ENCODE measurements around the gene DGAT2. TPM values are rescaled to one million over a fixed set of nuclear protein-coding genes. Genes with fewer than 3 reads are reported as not detected.

DGAT2 gene
- total RNA-seq, 1 experiment from 2014 or later: 2.8 TPM

- H3T11ph ChIP-seq (ENCODE audit: low read length): no peak within 1 kb of the TSS
- no peak within 1 kb of the TSS for H3K4ac ChIP-seq (ENCODE audit: low read depth, low read length)
- H3K27ac Mint-ChIP-seq: peak within 1 kb of the TSS; percentile 92 to 98 (median 97)
- WGBS (ENCODE audit: extremely low coverage, insufficient read length, low lambda C conversion rate): no CpG with 5 or more reads among the region's 39 CpGs
- peak within 1 kb of the TSS in 1 of 2 experiments; percentile 94; a peak in 3 of 5 replicates for H3K4me3 Mint-ChIP-seq
- TF ChIP-seq, protein P1, sequence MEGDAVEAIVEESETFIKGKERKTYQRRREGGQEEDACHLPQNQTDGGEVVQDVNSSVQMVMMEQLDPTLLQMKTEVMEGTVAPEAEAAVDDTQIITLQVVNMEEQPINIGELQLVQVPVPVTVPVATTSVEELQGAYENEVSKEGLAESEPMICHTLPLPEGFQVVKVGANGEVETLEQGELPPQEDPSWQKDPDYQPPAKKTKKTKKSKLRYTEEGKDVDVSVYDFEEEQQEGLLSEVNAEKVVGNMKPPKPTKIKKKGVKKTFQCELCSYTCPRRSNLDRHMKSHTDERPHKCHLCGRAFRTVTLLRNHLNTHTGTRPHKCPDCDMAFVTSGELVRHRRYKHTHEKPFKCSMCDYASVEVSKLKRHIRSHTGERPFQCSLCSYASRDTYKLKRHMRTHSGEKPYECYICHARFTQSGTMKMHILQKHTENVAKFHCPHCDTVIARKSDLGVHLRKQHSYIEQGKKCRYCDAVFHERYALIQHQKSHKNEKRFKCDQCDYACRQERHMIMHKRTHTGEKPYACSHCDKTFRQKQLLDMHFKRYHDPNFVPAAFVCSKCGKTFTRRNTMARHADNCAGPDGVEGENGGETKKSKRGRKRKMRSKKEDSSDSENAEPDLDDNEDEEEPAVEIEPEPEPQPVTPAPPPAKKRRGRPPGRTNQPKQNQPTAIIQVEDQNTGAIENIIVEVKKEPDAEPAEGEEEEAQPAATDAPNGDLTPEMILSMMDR (conservative IDR thresholded peaks at IDR 0.05): no peak
- H3K56ac ChIP-seq (ENCODE audit: insufficient read length, low read depth, low read length): no peak within 1 kb of the TSS
- H2BK20ac ChIP-seq (ENCODE audit: low read depth, low read length, poor library complexity, severe bottlenecking): no peak within 1 kb of the TSS
- no peak within 1 kb of the TSS for H3K18ac ChIP-seq (ENCODE audit: insufficient read length, low read depth, low read length)
- peak; percentile 99 for DNase-seq
- no peak within 1 kb of the TSS for H2BK120ac ChIP-seq (ENCODE audit: low read depth, low read length, poor library complexity, severe bottlenecking)
- no peak within 1 kb of the TSS for H2BK5ac ChIP-seq (ENCODE audit: insufficient read length, low read length)
- peaks cover 6% of the 10 kb centered on the region; the same call in 1 of the 2 replicates for H3K4me1 ChIP-seq (ENCODE audit: insufficient read depth, low read length)
- H3K4me2 ChIP-seq (ENCODE audit: insufficient read depth, insufficient read length, low read length): peak within 1 kb of the TSS; percentile 87
- no peak within 1 kb of the TSS for H2BK15ac ChIP-seq (ENCODE audit: low read depth, low read length)
- no peak within 1 kb of the TSS for H2AK5ac ChIP-seq (ENCODE audit: insufficient read length, low read length)
- no peaks in the 10 kb centered on the region for H3K27me3 Mint-ChIP-seq (ENCODE audit: low read depth)
- no peak within 1 kb of the TSS for H4K5ac ChIP-seq (ENCODE audit: insufficient read length, low read depth, low read length)
- H3K79me1 ChIP-seq (ENCODE audit: insufficient read depth, low read depth, low read length, poor library complexity, severe bottlenecking): no peaks in the 10 kb centered on the region
- no peaks in the 10 kb centered on the region for H3K9me3 Mint-ChIP-seq
- peaks cover 10% of the 10 kb centered on the region for H3K23me2 ChIP-seq (ENCODE audit: insufficient read length, low read depth, low read length, poor library complexity, severe bottlenecking)
- H3K9ac ChIP-seq (ENCODE audit: extremely low read depth, insufficient read length, low read length): peak within 1 kb of the TSS; percentile 51
- no peak within 1 kb of the TSS; the same call in 1 of the 2 replicates for H3K14ac ChIP-seq (ENCODE audit: insufficient read depth, low read length)
- H3K4me1 Mint-ChIP-seq: peaks cover 16 to 18% of the 10 kb centered on the region in 2 experiments
- no peak within 1 kb of the TSS for H4K8ac ChIP-seq (replicated peaks; ENCODE audit: insufficient read length, low read depth, low read length)
- H4K91ac ChIP-seq (ENCODE audit: insufficient read length, low read depth, low read length): no peak within 1 kb of the TSS
- H3K9me3 ChIP-seq (ENCODE audit: control insufficient read depth, low read depth, low read length): no peaks in the 10 kb centered on the region
- no peaks in the 10 kb centered on the region for H3K36me3 Mint-ChIP-seq (ENCODE audit: insufficient read depth in 1 of 3, low read depth in 3 of 3)
- peak within 1 kb of the TSS; percentile 48 for H2AFZ ChIP-seq (ENCODE audit: low read length)
- H3K79me2 ChIP-seq (ENCODE audit: insufficient read depth, low read length): peaks cover 7% of the 10 kb centered on the region
- no peak within 1 kb of the TSS for H3K27ac ChIP-seq (ENCODE audit: insufficient read length, low read depth, low read length)
- H4K20me1 ChIP-seq (ENCODE audit: control insufficient read depth, insufficient read depth, insufficient read length): no peaks in the 10 kb centered on the region
- H2BK12ac ChIP-seq (ENCODE audit: insufficient read length, low read depth, low read length): no peak within 1 kb of the TSS
- no peak within 1 kb of the TSS for H3K23ac ChIP-seq (ENCODE audit: insufficient read length, low read depth, low read length)
- no peaks in the 10 kb centered on the region for H3K27me3 ChIP-seq (ENCODE audit: insufficient read depth, low read length)
Observed at GRCh38 chr11:75814677-75815344, 46.2 kb downstream of the DGAT2 start, which contains the start of gene UVRAG. UVRAG (plus strand) TSS chr11:75815210; CDS start chr11:75815408, 198 bp downstream.
